ENCODE data around the gene COQ2. TPM values are rescaled to one million over a fixed set of nuclear protein-coding genes. Genes with fewer than 3 reads are reported as not detected.

Gene COQ2
- total RNA-seq, 6 experiments from 2014 or later, result 15.4 to 23.2 (median 20.6) TPM

GRCh38 chr4:83252782-83253405 is 31.7 kb downstream of the COQ2 start:
- peak; percentile 82 for TF ChIP-seq CTCF (IDR thresholded peaks at IDR 0.05)
- Mint-ChIP-seq H3K9me3 (no peaks in the 10 kb centered on the region), H3K4me1 (ENCODE audit: low read depth) (peaks cover 59% of the 10 kb centered on the region), H3K27ac (no peak overlapping the region), H3K36me3 (ENCODE audit: low read depth) (peaks cover 6% of the 10 kb centered on the region), H3K4me3 (no peak overlapping the region), H3K27me3 (ENCODE audit: insufficient read depth) (peaks cover 1% of the 10 kb centered on the region; the same call in 1 of the 2 replicates)
- DNase-seq, result peak; percentile 64

GRCh38 chr4:83251447-83251830 is 33.2 kb downstream of the COQ2 start:
- H3K27ac Mint-ChIP-seq, result no peak overlapping the region; the same call in 1 of the 2 replicates
- no peak overlapping the region for H3K4me3 Mint-ChIP-seq
- no peaks in the 10 kb centered on the region for H3K9me3 Mint-ChIP-seq
- no peaks in the 10 kb centered on the region; the same call in 1 of the 2 replicates for H3K36me3 Mint-ChIP-seq (ENCODE audit: low read depth)
- no peak for TF ChIP-seq CTCF (IDR thresholded peaks at IDR 0.05)
- peaks cover 5% of the 10 kb centered on the region; the same call in 1 of the 2 replicates for H3K27me3 Mint-ChIP-seq (ENCODE audit: insufficient read depth)
- peak; percentile 15 for DNase-seq
- H3K4me1 Mint-ChIP-seq (ENCODE audit: low read depth), result peaks cover 46% of the 10 kb centered on the region

GRCh38 chr4:83250687-83251446 is 33.7 kb downstream of the COQ2 start:
- H3K4me1 Mint-ChIP-seq (ENCODE audit: low read depth), result peaks cover 42% of the 10 kb centered on the region
- no peak overlapping the region for H3K4me3 Mint-ChIP-seq
- H3K27me3 Mint-ChIP-seq (ENCODE audit: insufficient read depth), result peaks cover 5% of the 10 kb centered on the region; the same call in 1 of the 2 replicates
- no peaks in the 10 kb centered on the region; the same call in 1 of the 2 replicates for H3K36me3 Mint-ChIP-seq (ENCODE audit: low read depth)
- H3K27ac Mint-ChIP-seq, result peak overlapping the region; percentile 36
- no peaks in the 10 kb centered on the region for H3K9me3 Mint-ChIP-seq
- no peak for DNase-seq
- TF ChIP-seq CTCF (IDR thresholded peaks at IDR 0.05), result no peak

GRCh38 chr4:83248486-83248885 is 36.1 kb downstream of the COQ2 start:
- Mint-ChIP-seq H3K27ac (no peak overlapping the region), H3K36me3 (ENCODE audit: low read depth) (peaks cover 5% of the 10 kb centered on the region; the same call in 1 of the 2 replicates)
- no peak for DNase-seq

More at GRCh38 chr4:83248486-83248885, 36.1 kb downstream of the COQ2 start:
- peaks cover 5% of the 10 kb centered on the region; the same call in 1 of the 2 replicates for H3K27me3 Mint-ChIP-seq (ENCODE audit: insufficient read depth)
- peaks cover 6% of the 10 kb centered on the region; the same call in 1 of the 2 replicates for H3K9me3 Mint-ChIP-seq
- no peak overlapping the region for H3K4me3 Mint-ChIP-seq
- no peak for TF ChIP-seq CTCF (IDR thresholded peaks at IDR 0.05)
- peaks cover 35% of the 10 kb centered on the region for H3K4me1 Mint-ChIP-seq (ENCODE audit: low read depth)
